Cardiac muscle cell (in vitro differentiated cells and primary cell): ENCODE data around the gene NBEA. TPM values are rescaled to one million over a fixed set of nuclear protein-coding genes. Genes with fewer than 3 reads are reported as not detected.

ENCODE experiments used
- DNase-seq, 2 donors: peaks; one replicate each; pipeline versions ENCODE4 v3.0.0 to v3.0.0-alpha.2; 2010 to 2017; ENCODE audit warnings: low read depth in 1 of 2, low spot score in 1 of 2
- H3K27ac ChIP-seq: fragments of 200-600 bp; sonication (generic); 2 replicates; pipeline ENCODE4 v1.5.1; 2016
- H3K27me3 ChIP-seq: fragments of 200-600 bp; sonication (generic); 2 replicates; pipeline ENCODE4 v1.6.0; 2016; ENCODE audit warnings: control low read depth
- H3K36me3 ChIP-seq: fragments of 200-600 bp; sonication (generic); 2 replicates; pipeline ENCODE4 v1.5.1; 2016; ENCODE audit warnings: control low read depth
- H3K4me1 ChIP-seq: fragments of 200-600 bp; sonication (generic); 2 replicates; pipeline ENCODE4 v1.8.1; 2017; ENCODE audit warnings: low read depth, mild to moderate bottlenecking, mixed run types
- H3K4me3 ChIP-seq: fragments of 200-600 bp; sonication (generic); 2 replicates; pipeline ENCODE4 v1.5.1; 2016; ENCODE audit warnings: mild to moderate bottlenecking
- H3K9me3 ChIP-seq: fragments of 200-600 bp; sonication (generic); 2 replicates; pipeline ENCODE4 v1.5.1; 2017; ENCODE audit warnings: low read depth, mild to moderate bottlenecking, control low read depth
- polyA plus RNA-seq: library from polyadenylated mRNA; unstranded; fragments of >200 nt; fragmentation: Nextera tagmentation; extraction: Ambion mirVana; gene quantifications from 2 replicates; pipeline ENCODE4 v1.2.1, GENCODE V29; 2016
- total RNA-seq: library from RNA; depleted of rRNA; stranded (reverse); fragments of >200 nt; gene quantifications from 2 replicates; pipeline ENCODE4 v1.2.3, GENCODE V29; 2016
- TF ChIP-seq, protein P1 (sequence below): IDR thresholded peaks from 2 replicates; pipeline ENCODE4 v1.5.1; 2012; ENCODE audit warnings: low read depth, mild to moderate bottlenecking, low read length

NBEA gene
- total and polyA plus RNA-seq, 2 experiments from 2014 or later: 4.6 to 13.2 TPM

DNA sequence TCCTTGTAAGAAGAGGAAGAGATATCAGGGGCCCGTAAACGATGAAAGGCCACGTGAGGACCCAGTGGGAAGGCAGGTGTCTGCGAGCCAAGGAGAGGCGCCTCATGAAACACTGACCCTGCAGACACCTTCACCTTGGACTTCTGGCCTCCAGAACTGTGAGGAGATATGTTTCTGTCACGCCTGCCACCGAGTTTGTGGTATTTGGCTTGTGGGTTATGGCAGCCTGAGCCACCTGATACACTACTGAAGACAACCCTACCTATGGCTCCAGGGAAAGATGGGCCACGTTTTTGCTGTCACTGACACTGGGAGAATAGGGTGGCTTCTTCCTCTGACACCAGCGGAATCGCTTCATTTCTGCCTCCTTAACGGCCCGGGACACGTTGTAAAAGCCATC is 752.0 kb downstream of the NBEA start:
- TF ChIP-seq, protein P1, sequence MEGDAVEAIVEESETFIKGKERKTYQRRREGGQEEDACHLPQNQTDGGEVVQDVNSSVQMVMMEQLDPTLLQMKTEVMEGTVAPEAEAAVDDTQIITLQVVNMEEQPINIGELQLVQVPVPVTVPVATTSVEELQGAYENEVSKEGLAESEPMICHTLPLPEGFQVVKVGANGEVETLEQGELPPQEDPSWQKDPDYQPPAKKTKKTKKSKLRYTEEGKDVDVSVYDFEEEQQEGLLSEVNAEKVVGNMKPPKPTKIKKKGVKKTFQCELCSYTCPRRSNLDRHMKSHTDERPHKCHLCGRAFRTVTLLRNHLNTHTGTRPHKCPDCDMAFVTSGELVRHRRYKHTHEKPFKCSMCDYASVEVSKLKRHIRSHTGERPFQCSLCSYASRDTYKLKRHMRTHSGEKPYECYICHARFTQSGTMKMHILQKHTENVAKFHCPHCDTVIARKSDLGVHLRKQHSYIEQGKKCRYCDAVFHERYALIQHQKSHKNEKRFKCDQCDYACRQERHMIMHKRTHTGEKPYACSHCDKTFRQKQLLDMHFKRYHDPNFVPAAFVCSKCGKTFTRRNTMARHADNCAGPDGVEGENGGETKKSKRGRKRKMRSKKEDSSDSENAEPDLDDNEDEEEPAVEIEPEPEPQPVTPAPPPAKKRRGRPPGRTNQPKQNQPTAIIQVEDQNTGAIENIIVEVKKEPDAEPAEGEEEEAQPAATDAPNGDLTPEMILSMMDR: no peak

DNA sequence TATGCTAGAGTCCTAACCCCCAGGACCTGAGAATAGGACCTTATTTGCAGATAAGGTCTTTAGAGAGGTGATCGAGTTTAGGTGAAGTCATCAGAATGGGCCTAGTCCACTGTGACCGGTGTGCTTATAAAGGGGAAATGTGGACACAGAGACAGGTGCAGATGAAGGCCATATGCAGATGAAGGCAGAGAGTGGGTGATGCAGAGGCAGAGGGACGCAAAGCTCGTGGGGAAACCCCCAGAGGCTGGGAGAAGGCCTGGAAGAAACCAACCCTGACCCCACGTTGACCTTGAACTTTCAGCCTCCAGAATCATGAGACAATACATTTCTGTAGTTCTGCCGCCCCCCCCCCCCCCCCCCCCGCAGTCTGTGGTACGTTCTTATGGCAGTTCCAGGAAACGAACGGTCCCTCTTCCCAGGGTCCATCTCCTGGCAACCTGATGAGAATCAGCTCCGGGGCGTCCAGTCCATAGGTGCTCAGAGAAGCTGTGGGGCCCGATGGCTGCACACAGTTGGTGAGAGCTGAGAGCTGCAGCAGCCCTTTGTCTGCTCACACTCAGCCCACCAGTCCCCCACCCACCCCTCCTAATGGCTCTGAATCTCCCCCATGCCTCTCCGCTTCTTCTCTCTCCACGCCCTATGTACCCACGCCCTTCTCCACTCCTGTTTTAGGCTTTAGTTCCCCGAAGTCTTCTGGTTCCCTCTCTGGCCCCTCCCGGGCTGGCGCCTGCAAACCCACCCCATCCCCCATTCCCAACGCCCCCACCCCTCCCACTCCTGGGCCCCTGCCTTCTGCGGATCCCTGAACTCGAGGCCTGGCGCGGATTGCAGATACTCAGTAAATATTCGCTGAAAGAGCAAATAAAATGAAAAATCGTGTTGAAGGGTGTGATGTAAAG is 752.7 kb downstream of the NBEA start:
- H3K4me1 ChIP-seq: no peaks in the 10 kb centered on the region
- H3K27me3 ChIP-seq: no peaks in the 10 kb centered on the region
- H3K36me3 ChIP-seq: no peaks in the 10 kb centered on the region
- TF ChIP-seq, protein P1: no peak
- H3K27ac ChIP-seq: no peak overlapping the region
- H3K9me3 ChIP-seq: no peaks in the 10 kb centered on the region
- H3K4me3 ChIP-seq: no peak overlapping the region
- DNase-seq: no peak

More for the DNA sequence above, 752.0 kb downstream of the NBEA start:
- Histone ChIP-seq H3K27ac (no peak overlapping the region), H3K27me3 (no peaks in the 10 kb centered on the region), H3K4me1 (no peaks in the 10 kb centered on the region), H3K4me3 (no peak overlapping the region), H3K9me3 (no peaks in the 10 kb centered on the region), H3K36me3 (no peaks in the 10 kb centered on the region)
- no peak for DNase-seq

DNA sequence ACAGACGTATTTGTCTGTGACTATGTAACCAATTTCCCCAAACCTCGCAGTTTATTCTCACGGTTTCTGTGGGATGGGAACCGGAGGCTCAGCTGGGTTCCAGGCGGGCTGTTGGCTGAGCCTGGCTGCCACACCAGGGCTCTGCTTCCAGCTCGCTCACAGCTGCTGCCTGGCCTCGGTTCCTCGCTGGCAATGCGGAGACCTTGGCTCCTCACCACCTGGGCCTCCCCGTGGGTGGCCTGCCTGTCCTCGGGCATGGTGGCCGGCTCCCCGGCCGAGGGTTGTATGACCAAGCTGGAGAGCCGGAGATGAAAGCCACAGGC is 753.3 kb downstream of the NBEA start:
- no peaks in the 10 kb centered on the region for H3K27me3 ChIP-seq
- H3K4me3 ChIP-seq: no peak overlapping the region
- no peaks in the 10 kb centered on the region for H3K4me1 ChIP-seq
- TF ChIP-seq, protein P1: no peak
- no peak overlapping the region for H3K27ac ChIP-seq
- no peaks in the 10 kb centered on the region for H3K36me3 ChIP-seq
- no peak for DNase-seq
- H3K9me3 ChIP-seq: no peaks in the 10 kb centered on the region

DNA sequence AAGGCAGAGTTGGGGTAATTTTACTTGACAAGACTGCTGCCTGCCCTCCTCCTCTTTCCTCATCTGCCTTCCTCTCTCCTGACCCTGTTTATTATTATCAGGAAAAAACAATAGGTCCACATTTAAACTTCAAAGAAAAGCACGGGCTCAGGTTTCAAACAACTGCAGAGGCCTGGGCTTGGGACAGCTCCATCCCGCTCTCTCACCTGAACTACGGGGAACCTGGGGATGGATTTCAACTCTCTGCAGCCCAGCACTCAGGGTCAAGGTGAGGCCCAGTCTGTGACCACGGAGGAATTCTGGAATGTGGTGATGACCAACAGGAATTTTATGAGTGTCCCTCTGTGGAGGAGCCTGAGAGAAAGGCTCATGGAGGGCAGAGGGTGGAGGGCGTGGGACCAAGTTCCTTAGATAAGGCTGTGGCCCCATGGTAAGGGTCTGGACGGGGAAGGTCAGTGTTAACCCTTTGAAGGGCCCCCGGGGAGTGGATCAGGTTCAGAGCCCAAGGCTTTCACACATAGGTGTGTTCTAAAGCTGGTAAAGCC is 755.2 kb downstream of the NBEA start:
- TF ChIP-seq, protein P1: no peak
- DNase-seq: no peak
- no peak overlapping the region for H3K4me3 ChIP-seq
- H3K27ac ChIP-seq: no peak overlapping the region
- H3K36me3 ChIP-seq: no peaks in the 10 kb centered on the region
- H3K9me3 ChIP-seq: no peaks in the 10 kb centered on the region
- H3K4me1 ChIP-seq: no peaks in the 10 kb centered on the region
- no peaks in the 10 kb centered on the region for H3K27me3 ChIP-seq

DNA sequence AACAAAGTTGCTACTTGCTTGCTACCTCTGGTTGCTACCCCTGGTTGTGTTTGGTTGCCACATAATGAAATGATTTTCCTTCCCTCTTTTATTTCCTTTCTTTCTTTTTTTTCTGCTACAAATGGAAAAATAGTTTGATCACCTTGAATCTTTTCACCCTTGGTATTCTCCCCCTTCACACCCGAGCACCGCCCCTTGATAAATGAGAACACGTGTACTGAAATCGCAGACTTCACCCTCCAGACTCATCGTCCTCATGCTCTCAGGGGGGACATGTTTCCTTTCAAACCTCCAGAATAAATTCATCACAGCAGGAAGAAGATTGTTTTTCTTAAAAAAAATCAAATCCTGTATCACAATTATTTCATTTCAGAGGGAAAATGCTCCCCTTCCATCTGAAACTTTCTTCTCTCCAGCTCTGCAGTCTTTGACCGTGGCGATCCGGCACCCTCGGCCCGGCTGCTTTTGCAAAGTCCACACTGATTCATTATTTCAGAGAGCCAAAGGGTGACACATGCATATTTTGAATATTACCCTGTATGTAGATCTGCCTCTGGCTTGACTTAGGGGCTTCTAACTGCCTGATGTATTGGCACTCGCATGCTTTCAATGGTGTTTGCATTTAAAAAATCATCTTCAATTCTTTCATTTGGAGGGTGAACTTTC is 757.0 kb downstream of the NBEA start:
- H3K27ac ChIP-seq: no peak overlapping the region
- H3K27me3 ChIP-seq: no peaks in the 10 kb centered on the region
- H3K4me1 ChIP-seq: no peaks in the 10 kb centered on the region
- TF ChIP-seq, protein P1: no peak
- DNase-seq: peak in 1 of 2 donors; percentile 15
- no peak overlapping the region for H3K4me3 ChIP-seq
- no peaks in the 10 kb centered on the region for H3K9me3 ChIP-seq
- H3K36me3 ChIP-seq: no peaks in the 10 kb centered on the region
